ENCODE data around the gene DMAC2L. TPM values are rescaled to one million over a fixed set of nuclear protein-coding genes. Genes with fewer than 3 reads are reported as not detected.

Gene DMAC2L
- total and polyA plus RNA-seq, 2 donors (not counting 1 experiment from before 2014, with no cell fraction given): 19.0 to 40.0 TPM

GRCh38 chr14:50371546-50371945, 59.4 kb downstream of the DMAC2L start:
- Histone ChIP-seq H3K9me3 (ENCODE audit: control extremely low read depth in 1 of 3, control insufficient read depth in 2 of 3, insufficient read depth in 1 of 3, low read length in 2 of 3) (no peaks in the 10 kb centered on the region), H3K36me3 (replicated peaks in 1 of 2; ENCODE audit: control extremely low read depth in 1 of 2, control insufficient read depth in 1 of 2, extremely low read depth in 1 of 2, insufficient read depth in 2 of 2, low read length in 1 of 2) (no peaks in the 10 kb centered on the region), H3K4me3 (ENCODE audit: control extremely low read depth in 1 of 5, extremely low read depth in 1 of 5, insufficient read depth in 1 of 5, low read depth in 2 of 5, low read length in 4 of 5) (no peak overlapping the region), H3K79me2 (ENCODE audit: control insufficient read depth, insufficient read depth, low read length) (no peaks in the 10 kb centered on the region), H3K9ac (ENCODE audit: low read length) (no peak overlapping the region), H4K20me1 (ENCODE audit: control insufficient read depth, insufficient read depth, low read length, poor library complexity, severe bottlenecking) (no peaks in the 10 kb centered on the region), H3K4me1 (ENCODE audit: control insufficient read depth in 2 of 2, insufficient read depth in 2 of 2, low read length in 2 of 2) (peaks cover 5 to 7% of the 10 kb centered on the region in 2 donors), H3K27ac (ENCODE audit: low read length in 2 of 2) (no peak overlapping the region), H3K27me3 (replicated peaks in 1 of 4; ENCODE audit: control extremely low read depth in 1 of 4, control insufficient read depth in 3 of 4, insufficient read depth in 4 of 4, low read length in 3 of 4) (no peaks in the 10 kb centered on the region), H2AFZ (ENCODE audit: insufficient read depth, low read depth, low read length, poor library complexity, severe bottlenecking) (no peak overlapping the region), H3K4me2 (replicated peaks; ENCODE audit: low read depth, low read length, poor library complexity, severe bottlenecking) (no peak overlapping the region)
- 100% methylated on average over 4 of the region's 4 CpGs for WGBS (ENCODE audit: insufficient coverage)
- no peak overlapping the region for H3K4me3 Mint-ChIP-seq
- H3K27ac Mint-ChIP-seq: no peak overlapping the region
- CTCF ChIA-PET: no interaction called here
- intact Hi-C loops (cut with micrococcal nuclease): no loop called here
- no peak for DNase-seq
- peaks cover 3% of the 10 kb centered on the region for H3K27me3 Mint-ChIP-seq
- peaks cover 2% of the 10 kb centered on the region for H3K9me3 Mint-ChIP-seq (ENCODE audit: insufficient read depth)
- no peak for ATAC-seq (ENCODE audit: low read depth)
- POLR2A ChIA-PET: no interaction called here
- no peak for TF ChIP-seq CTCF (IDR thresholded peaks at IDR 0.05)
- H3K4me1 Mint-ChIP-seq: peaks cover 9% of the 10 kb centered on the region

- no peak for DNase-seq
- no peaks in the 10 kb centered on the region for H4K20me1 ChIP-seq (ENCODE audit: control insufficient read depth, insufficient read depth, low read length, poor library complexity, severe bottlenecking)
- intact Hi-C loops (cut with micrococcal nuclease): no loop called here
- no peak overlapping the region for H3K9ac ChIP-seq (ENCODE audit: low read length)
- ChIA-PET POLR2A (no interaction called here), CTCF (interaction anchor here (0.5 to 0.8 kb wide), 3 partner anchors 31 to 532 kb away, joined by 3 read pairs; no protein-coding TSS in a partner anchor)
- no peak for TF ChIP-seq EZH2 (IDR thresholded peaks at IDR 0.05; ENCODE audit: borderline replicate concordance, insufficient read depth, low read depth, low read length, poor library complexity, severe bottlenecking)
- TF ChIP-seq CTCF (IDR thresholded peaks at IDR 0.05): no peak
- Mint-ChIP-seq H3K27ac (no peak overlapping the region), H3K9me3 (ENCODE audit: insufficient read depth) (peaks cover 2% of the 10 kb centered on the region), H3K4me3 (no peak overlapping the region), H3K27me3 (peaks cover 3% of the 10 kb centered on the region), H3K4me1 (no peaks in the 10 kb centered on the region)
- H3K9me3 ChIP-seq (ENCODE audit: control extremely low read depth in 1 of 3, control insufficient read depth in 2 of 3, insufficient read depth in 1 of 3, low read length in 2 of 3): no peaks in the 10 kb centered on the region
- H3K27me3 ChIP-seq (replicated peaks in 1 of 4; ENCODE audit: control extremely low read depth in 1 of 4, control insufficient read depth in 3 of 4, insufficient read depth in 4 of 4, low read length in 3 of 4): no peaks in the 10 kb centered on the region
- no peaks in the 10 kb centered on the region for H3K79me2 ChIP-seq (ENCODE audit: control insufficient read depth, insufficient read depth, low read length)
- H2AFZ ChIP-seq (ENCODE audit: insufficient read depth, low read depth, low read length, poor library complexity, severe bottlenecking): no peak overlapping the region
- H3K4me3 ChIP-seq (ENCODE audit: control extremely low read depth in 1 of 5, extremely low read depth in 1 of 5, insufficient read depth in 1 of 5, low read depth in 2 of 5, low read length in 4 of 5): no peak overlapping the region
- H3K4me1 ChIP-seq (ENCODE audit: control insufficient read depth in 2 of 2, insufficient read depth in 2 of 2, low read length in 2 of 2): no peaks in the 10 kb centered on the region
- H3K36me3 ChIP-seq (replicated peaks in 1 of 2; ENCODE audit: control extremely low read depth in 1 of 2, control insufficient read depth in 1 of 2, extremely low read depth in 1 of 2, insufficient read depth in 2 of 2, low read length in 1 of 2): no peaks in the 10 kb centered on the region
- no peak for ATAC-seq (ENCODE audit: low read depth)
- H3K27ac ChIP-seq (ENCODE audit: low read length in 2 of 2): no peak overlapping the region
- no CpG with 5 or more reads among the region's 3 CpGs for WGBS (ENCODE audit: insufficient coverage)
- H3K4me2 ChIP-seq (replicated peaks; ENCODE audit: low read depth, low read length, poor library complexity, severe bottlenecking): no peak overlapping the region
Observed at GRCh38 chr14:50373959-50374358, 61.8 kb downstream of the DMAC2L start.
